Measurements from ENCODE around the gene SGMS1. TPM values are rescaled to one million over a fixed set of nuclear protein-coding genes. Genes with fewer than 3 reads are reported as not detected.
A peak's percentile ranks its signal among the peaks of the same experiment; 100 is the strongest.

The SGMS1 gene
- total and polyA plus RNA-seq, 2 experiments from 2014 or later, result 15.0 to 34.7 TPM

DNA sequence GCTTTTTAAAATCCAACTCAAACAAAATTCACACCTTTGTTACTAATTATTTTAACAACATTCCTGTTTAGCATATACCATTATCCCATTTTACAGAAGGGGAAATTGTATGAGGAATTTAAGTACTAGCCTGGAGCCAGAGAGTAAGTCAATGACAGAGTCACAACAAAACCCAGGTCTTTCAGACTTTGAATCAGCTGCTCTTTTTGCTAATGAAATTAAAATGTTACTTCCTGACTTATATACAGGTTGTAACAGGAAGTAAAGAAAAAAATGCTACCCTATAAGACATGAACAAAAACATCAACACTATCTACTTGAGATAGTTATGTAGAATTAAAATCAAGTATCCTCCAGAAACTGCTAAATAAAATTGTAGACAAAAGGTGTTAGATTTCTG lies 289.9 kb downstream of the SGMS1 start (continued):
- TF ChIP-seq, protein P1, sequence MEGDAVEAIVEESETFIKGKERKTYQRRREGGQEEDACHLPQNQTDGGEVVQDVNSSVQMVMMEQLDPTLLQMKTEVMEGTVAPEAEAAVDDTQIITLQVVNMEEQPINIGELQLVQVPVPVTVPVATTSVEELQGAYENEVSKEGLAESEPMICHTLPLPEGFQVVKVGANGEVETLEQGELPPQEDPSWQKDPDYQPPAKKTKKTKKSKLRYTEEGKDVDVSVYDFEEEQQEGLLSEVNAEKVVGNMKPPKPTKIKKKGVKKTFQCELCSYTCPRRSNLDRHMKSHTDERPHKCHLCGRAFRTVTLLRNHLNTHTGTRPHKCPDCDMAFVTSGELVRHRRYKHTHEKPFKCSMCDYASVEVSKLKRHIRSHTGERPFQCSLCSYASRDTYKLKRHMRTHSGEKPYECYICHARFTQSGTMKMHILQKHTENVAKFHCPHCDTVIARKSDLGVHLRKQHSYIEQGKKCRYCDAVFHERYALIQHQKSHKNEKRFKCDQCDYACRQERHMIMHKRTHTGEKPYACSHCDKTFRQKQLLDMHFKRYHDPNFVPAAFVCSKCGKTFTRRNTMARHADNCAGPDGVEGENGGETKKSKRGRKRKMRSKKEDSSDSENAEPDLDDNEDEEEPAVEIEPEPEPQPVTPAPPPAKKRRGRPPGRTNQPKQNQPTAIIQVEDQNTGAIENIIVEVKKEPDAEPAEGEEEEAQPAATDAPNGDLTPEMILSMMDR (conservative IDR thresholded peaks at IDR 0.05; ENCODE audit: low read depth in 2 of 2), result no peak
- TF ChIP-seq EZH2phosphoT487 (IDR thresholded peaks at IDR 0.05; ENCODE audit: unreplicated experiment), result no peak

DNA sequence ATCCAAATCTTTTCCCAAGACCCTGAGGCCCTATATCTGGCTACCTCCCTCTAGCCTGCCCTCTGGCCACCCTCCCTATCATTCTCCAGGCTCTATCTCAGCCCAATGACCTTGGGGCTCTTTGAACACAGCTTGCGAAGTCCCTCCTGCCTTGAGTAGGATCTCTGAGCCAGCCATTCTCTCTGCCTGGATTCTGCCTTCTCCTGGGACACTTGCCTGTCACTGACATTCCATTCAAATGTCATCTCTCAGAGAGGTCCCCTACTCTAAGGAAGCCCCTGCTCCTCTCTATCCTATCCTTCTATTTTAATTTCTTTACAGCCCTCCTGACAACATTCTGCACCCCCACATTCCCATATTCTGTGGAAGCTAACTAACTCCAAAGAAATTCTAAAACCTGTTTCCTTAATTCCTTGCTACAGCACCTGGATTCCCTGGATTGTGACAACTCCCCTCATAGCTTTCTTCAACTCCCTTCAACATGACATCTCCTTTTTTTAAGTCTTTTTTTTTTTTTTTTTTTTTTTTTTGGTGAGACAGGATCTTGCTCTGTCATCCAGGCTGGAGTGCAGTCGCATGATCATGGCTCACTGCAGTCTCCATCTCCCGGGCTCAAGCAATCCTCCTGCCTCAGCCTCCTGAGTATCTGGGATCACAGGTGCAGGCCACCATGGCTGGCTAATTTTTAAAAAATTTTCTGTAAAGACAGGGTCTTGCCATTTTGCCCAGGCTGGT lies 291.5 kb downstream of the SGMS1 start:
- Mint-ChIP-seq H3K4me3 (no peak overlapping the region), H3K27me3 (ENCODE audit: insufficient read depth, low read depth, poor library complexity) (peaks cover 1% of the 10 kb centered on the region), H3K9me3 (no peaks in the 10 kb centered on the region), H3K27ac (no peak overlapping the region), H3K4me1 (peaks cover 9% of the 10 kb centered on the region; the same call in 2 of the 3 replicates), H3K36me3 (ENCODE audit: low read depth) (no peaks in the 10 kb centered on the region)
- H3K9me2 ChIP-seq (ENCODE audit: insufficient read depth), result no peaks in the 10 kb centered on the region
- no peaks in the 10 kb centered on the region for H3K4me1 ChIP-seq (ENCODE audit: insufficient read depth)
- no peaks in the 10 kb centered on the region; the same call in 1 of the 2 replicates for H3K79me2 ChIP-seq (replicated peaks; ENCODE audit: insufficient read depth)
- H2AFZ ChIP-seq, result no peak overlapping the region
- no peaks in the 10 kb centered on the region for H3K27me3 ChIP-seq (ENCODE audit: insufficient read depth)
- DNase-seq (ENCODE audit: low spot score) (no peak), ATAC-seq (peak; percentile 65)
- no peak overlapping the region for H3K27ac ChIP-seq (ENCODE audit: low read depth)
- no peak overlapping the region for H3K4me2 ChIP-seq
- H3K4me3 ChIP-seq, result no peak overlapping the region
- no peaks in the 10 kb centered on the region for H3K36me3 ChIP-seq (ENCODE audit: insufficient read depth)
- H3F3A ChIP-seq (replicated peaks; ENCODE audit: low read depth), result no peaks in the 10 kb centered on the region
- no peaks in the 10 kb centered on the region for H4K20me1 ChIP-seq (replicated peaks; ENCODE audit: insufficient read depth)
- TF ChIP-seq NANOG (IDR thresholded peaks at IDR 0.05; ENCODE audit: borderline replicate concordance) (no peak), POLR2AphosphoS5 (IDR thresholded peaks at IDR 0.05; ENCODE audit: low read depth) (no peak), JUNB (IDR thresholded peaks at IDR 0.05; ENCODE audit: unreplicated experiment) (no peak), STAT1 (IDR thresholded peaks at IDR 0.05; ENCODE audit: unreplicated experiment) (no peak), CREB1 (CRISPR knock-in tag; IDR thresholded peaks at IDR 0.05; ENCODE audit: low read depth) (no peak), ZNF331 (CRISPR knock-in tag; IDR thresholded peaks at IDR 0.05; ENCODE audit: low read depth) (no peak)
- TF ChIP-seq, protein P2, sequence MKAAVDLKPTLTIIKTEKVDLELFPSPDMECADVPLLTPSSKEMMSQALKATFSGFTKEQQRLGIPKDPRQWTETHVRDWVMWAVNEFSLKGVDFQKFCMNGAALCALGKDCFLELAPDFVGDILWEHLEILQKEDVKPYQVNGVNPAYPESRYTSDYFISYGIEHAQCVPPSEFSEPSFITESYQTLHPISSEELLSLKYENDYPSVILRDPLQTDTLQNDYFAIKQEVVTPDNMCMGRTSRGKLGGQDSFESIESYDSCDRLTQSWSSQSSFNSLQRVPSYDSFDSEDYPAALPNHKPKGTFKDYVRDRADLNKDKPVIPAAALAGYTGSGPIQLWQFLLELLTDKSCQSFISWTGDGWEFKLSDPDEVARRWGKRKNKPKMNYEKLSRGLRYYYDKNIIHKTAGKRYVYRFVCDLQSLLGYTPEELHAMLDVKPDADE (IDR thresholded peaks at IDR 0.05), result no peak
- TF ChIP-seq, protein P1 (conservative IDR thresholded peaks at IDR 0.05; ENCODE audit: low read depth in 2 of 2), result no peak
- TF ChIP-seq, protein P3, sequence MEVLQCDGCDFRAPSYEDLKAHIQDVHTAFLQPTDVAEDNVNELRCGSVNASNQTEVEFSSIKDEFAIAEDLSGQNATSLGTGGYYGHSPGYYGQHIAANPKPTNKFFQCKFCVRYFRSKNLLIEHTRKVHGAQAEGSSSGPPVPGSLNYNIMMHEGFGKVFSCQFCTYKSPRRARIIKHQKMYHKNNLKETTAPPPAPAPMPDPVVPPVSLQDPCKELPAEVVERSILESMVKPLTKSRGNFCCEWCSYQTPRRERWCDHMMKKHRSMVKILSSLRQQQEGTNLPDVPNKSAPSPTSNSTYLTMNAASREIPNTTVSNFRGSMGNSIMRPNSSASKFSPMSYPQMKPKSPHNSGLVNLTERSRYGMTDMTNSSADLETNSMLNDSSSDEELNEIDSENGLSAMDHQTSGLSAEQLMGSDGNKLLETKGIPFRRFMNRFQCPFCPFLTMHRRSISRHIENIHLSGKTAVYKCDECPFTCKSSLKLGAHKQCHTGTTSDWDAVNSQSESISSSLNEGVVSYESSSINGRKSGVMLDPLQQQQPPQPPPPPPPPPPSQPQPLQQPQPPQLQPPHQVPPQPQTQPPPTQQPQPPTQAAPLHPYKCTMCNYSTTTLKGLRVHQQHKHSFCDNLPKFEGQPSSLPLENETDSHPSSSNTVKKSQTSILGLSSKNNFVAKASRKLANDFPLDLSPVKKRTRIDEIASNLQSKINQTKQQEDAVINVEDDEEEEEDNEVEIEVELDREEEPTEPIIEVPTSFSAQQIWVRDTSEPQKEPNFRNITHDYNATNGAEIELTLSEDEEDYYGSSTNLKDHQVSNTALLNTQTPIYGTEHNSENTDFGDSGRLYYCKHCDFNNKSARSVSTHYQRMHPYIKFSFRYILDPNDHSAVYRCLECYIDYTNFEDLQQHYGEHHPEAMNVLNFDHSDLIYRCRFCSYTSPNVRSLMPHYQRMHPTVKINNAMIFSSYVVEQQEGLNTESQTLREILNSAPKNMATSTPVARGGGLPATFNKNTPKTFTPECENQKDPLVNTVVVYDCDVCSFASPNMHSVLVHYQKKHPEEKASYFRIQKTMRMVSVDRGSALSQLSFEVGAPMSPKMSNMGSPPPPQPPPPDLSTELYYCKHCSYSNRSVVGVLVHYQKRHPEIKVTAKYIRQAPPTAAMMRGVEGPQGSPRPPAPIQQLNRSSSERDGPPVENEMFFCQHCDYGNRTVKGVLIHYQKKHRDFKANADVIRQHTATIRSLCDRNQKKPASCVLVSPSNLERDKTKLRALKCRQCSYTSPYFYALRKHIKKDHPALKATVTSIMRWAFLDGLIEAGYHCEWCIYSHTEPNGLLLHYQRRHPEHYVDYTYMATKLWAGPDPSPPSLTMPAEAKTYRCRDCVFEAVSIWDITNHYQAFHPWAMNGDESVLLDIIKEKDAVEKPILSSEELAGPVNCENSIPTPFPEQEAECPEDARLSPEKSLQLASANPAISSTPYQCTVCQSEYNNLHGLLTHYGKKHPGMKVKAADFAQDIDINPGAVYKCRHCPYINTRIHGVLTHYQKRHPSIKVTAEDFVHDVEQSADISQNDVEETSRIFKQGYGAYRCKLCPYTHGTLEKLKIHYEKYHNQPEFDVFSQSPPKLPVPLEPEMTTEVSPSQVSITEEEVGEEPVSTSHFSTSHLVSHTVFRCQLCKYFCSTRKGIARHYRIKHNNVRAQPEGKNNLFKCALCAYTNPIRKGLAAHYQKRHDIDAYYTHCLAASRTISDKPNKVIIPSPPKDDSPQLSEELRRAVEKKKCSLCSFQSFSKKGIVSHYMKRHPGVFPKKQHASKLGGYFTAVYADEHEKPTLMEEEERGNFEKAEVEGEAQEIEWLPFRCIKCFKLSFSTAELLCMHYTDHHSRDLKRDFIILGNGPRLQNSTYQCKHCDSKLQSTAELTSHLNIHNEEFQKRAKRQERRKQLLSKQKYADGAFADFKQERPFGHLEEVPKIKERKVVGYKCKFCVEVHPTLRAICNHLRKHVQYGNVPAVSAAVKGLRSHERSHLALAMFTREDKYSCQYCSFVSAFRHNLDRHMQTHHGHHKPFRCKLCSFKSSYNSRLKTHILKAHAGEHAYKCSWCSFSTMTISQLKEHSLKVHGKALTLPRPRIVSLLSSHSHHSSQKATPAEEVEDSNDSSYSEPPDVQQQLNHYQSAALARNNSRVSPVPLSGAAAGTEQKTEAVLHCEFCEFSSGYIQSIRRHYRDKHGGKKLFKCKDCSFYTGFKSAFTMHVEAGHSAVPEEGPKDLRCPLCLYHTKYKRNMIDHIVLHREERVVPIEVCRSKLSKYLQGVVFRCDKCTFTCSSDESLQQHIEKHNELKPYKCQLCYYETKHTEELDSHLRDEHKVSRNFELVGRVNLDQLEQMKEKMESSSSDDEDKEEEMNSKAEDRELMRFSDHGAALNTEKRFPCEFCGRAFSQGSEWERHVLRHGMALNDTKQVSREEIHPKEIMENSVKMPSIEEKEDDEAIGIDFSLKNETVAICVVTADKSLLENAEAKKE (CRISPR knock-in tag; IDR thresholded peaks at IDR 0.05), result no peak
